Measurements from ENCODE around the gene CDC73.

DNA sequence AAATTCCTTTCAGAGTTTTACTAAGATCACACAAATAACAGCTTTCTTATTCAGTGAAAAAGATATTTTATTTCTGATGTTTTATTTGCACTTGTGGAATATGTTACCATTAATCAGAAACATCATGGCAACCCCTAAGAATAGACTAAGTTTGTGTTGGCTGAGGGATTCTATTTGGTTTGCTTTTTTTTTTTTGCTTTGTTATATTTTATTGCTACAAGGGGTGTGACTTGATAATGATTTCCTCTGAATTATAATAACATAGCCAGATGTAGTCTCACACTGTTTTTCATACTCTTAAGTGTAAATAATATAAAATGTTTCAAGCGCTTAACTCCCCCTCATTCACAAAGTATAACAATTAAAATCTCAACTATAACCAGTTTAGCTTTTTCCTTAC, 36.6 kb upstream of the CDC73 start:
- TF ChIP-seq CTCF (IDR thresholded peaks at IDR 0.05) = no peak
- no peak for TF ChIP-seq POLR2AphosphoS5 (IDR thresholded peaks at IDR 0.05)
- no peak for TF ChIP-seq POLR2A (IDR thresholded peaks at IDR 0.05)

All from transverse colon (tissue), 4 donors.